MV-4-11 (cell line): ENCODE results near the gene NAGS.
"Not testable (repeated sequence)": the region's sequence is repeated elsewhere in the genome, so short reads cannot be mapped to it uniquely, and the experiment has no call there.

Experiments
- DNase-seq: peaks from one replicate; lab custom pipeline; 2025; lab: John Stamatoyannopoulos, UW

NAGS gene

GRCh38 chr17:44007346-44008204 is 3.2 kb downstream of the NAGS start:
- DNase-seq = no peak

- DNase-seq = no peak
Measured at GRCh38 chr17:44008205-44008909, 3.9 kb downstream of the NAGS start.

DNA sequence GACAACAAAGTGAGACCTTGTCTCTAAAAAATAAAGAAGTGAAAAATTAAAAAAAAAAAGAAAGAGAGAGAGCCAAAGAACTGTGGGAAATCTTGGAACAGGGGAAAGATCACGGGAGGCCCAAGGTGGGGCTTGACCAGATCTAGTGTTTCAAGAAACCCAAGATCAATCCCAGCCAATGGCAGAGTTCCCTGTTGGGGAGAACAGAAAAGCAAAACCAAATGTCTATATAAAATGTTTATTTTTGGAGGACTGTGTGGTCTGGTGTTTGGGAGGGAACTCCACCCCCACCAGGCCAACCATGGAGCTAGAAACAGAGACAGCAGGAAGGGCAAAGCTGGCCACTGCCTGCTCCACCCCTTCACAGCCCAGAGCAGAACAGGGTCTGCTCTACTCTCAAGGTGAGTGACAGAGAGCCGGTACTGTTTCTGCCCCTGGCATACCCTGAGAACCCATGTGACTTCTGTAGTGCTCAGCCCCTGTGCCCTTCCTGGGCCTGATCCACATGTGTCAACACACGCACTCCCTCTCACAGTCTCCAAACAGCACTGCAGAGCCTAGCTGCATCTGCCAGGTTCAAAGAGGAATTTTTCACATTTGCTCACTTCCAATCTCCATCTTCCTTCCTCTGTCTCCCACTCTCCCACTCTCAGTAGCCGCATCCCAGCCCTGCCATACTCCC is 6.7 kb downstream of the NAGS start:
- peak; percentile 51 for DNase-seq

DNA sequence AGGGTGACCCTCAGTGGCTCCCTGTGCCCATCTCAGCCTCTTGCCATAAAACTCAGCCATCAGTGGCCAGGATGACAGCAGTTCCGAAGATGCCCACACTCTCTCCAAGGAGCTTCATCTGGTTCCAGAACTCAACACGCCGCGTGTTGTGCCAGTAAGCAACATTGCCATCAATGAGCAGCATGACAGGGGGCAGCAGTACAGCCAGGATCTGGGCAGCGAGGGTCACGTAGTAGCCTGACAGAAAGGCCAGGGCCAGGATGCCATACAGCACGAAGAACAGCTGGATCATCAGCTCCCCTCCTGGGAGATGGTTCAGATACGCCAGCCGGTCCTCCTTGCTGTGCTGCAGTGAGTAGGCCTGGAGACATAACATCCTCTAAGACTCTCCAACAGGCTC is 7.5 kb downstream of the NAGS start:
- DNase-seq = no peak

DNA sequence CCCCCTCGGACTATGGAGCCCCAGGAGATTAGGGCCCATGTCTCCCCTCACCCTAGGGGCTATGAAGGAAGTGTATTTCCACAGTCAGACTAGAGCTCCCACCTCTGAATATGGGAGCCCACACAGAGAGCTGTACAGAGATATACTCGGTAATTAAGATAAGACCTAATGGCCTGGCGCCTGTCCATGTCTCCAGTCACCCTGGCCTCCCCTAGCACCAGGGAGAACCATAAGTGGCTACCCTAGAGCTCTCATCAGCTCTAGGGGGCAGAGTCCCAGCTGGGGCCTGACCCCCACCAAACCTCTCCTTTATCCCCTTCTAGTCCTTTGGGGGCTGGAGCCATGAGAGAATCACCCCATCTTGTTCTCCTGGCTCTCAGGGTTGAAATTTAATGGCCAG is 8.0 kb downstream of the NAGS start:
- no peak for DNase-seq

- DNase-seq = no peak
Measured at GRCh38 chr17:44012874-44013273, 8.5 kb downstream of the NAGS start.

DNA sequence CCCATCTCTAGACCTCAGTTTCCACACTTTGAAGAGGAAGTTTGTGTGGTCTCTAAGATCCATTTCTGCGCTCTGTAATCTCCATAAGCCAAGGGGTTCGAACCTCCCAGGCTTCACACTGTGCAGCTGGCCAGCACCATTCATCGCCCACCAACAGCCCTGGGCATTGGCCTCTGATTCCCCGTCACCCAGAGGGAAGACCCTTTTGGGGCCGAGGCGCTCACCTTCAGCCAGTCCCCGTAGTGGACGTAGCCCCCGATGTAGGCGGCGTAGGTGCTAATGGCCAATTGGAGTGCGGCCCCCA is 9.7 kb downstream of the NAGS start:
- DNase-seq = no peak

- peak; percentile 92 for DNase-seq
Measured at GRCh38 chr17:44014437-44015172, 10.2 kb downstream of the NAGS start, which contains the start of gene TMEM101. TSS of gene TMEM101 (minus strand) at chr17:44014963. CDS start at chr17:44014952, 11 bp downstream.

GRCh38 chr17:44021227-44021626 is 16.8 kb downstream of the NAGS start:
- DNase-seq = not testable (repeated sequence)

GRCh38 chr17:44022246-44022645 is 17.8 kb downstream of the NAGS start:
- no peak for DNase-seq

DNA sequence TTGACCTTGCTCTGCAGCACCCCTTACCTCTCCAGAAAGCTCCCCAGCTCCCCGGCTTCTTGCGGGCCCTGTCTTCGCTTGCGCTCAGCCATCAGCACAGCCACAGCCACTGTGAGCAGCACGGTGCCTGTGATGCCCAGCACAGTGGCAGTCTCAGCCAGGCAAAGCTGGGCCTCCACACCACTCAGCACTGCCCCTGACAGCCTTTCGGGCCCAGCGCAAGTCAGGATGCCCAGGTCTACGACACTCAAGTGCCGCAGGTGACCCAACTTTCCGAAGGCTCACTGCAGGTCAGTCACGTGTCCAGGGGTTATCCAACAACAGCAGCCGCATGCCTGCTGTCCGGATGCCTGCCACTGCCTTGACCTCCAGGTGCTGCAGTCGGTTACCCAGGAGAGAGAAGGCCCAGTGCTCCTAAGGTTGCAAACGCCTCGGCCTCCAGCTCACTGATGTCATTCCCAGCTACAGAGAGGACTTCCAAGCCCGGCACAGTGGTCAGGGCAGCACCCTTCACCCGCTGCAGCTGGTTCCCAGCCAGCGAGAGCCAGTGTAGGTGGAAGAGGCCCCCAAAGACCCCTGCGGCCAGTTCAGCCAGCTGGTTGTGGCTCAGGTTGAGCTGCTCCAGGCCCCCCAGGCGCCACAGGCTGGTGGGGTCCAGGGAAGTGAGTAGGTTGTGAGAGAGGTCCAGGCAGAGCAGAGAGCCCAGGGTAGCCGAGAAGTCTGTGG is 19.3 kb downstream of the NAGS start:
- no peak for DNase-seq

GRCh38 chr17:44024271-44024663 is 19.8 kb downstream of the NAGS start:
- no peak for DNase-seq

GRCh38 chr17:44024853-44025252 is 20.4 kb downstream of the NAGS start:
- DNase-seq = no peak

DNA sequence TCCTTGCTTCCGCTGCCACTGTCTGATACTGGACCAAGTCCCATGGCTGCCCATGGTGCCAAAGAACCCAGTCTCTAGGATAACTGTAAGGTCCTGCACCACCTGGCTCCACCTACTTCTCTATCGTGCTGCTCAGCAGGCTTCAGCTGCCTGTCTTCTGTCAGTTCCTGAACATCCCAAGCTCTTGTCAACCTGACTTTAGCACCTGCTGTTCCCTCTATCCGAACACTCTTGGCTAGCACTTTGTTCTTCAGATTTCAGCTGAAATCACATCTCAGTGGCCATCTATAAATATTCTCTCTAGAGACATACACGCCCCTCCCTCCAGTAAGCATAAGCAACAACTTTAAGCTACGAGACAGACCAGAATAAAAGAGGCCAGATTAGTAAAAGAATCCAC is 25.3 kb downstream of the NAGS start:
- no peak for DNase-seq

DNA sequence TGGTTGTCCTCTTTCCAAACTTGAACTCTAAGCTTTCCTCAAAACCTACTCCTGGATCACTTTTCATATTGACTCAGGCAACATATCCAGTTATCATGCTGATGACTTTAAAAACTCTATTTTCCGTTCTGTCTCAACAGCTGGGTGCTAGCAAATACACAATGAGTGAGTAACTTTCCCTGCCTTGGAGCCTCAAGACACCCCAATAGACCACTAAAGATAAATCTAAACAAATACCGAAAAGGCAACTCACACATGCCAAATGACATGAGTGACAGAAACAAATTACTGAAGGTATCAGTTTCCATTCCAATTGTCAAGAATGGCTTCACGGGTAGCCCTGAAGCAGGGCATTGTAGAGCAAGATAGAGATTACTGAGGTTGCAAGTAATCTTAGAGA is 26.1 kb downstream of the NAGS start:
- no peak for DNase-seq

GRCh38 chr17:44033861-44034408 is 29.5 kb downstream of the NAGS start:
- peak; percentile 8 for DNase-seq

- not testable (repeated sequence) for DNase-seq
Measured at GRCh38 chr17:44034688-44035087, 30.3 kb downstream of the NAGS start.

DNA sequence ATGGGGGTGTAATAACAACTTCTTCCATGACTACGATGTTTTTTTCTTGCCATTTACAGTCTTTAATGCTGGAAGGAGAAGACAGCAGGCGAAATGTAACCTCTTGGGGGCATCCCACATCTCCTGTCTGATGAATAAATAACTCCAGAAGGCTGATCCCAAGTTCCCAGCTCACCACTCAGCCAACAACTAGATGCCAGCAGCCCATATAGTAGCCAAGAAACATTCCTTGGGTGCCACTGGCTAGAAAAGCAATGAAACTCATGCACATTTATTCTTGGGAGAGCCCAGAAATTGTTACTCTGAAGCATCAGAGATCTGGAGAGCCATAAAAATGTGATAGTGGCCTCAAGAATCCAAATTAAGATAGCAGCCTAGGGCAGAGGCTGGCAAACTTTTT is 33.0 kb downstream of the NAGS start:
- DNase-seq = no peak

DNA sequence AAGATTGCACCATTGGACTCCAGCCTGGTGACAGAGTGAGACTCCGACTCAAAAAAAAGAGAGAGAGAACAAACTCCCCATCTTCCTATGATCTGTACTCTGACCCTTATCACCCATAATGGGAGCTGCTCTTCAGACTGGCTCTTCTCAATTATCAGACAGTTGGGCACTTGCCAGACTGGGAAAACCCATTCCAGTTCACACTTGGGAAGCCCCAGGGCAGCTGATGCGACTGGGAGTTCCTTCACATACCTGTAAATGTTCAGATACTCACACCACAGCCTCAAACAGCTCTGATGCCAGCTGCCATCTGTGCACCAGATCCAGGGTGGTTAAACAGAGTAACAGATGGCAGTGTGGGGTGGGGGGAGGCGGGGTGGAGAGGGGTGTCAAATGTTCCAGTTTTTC is 34.2 kb downstream of the NAGS start:
- no peak for DNase-seq

DNA sequence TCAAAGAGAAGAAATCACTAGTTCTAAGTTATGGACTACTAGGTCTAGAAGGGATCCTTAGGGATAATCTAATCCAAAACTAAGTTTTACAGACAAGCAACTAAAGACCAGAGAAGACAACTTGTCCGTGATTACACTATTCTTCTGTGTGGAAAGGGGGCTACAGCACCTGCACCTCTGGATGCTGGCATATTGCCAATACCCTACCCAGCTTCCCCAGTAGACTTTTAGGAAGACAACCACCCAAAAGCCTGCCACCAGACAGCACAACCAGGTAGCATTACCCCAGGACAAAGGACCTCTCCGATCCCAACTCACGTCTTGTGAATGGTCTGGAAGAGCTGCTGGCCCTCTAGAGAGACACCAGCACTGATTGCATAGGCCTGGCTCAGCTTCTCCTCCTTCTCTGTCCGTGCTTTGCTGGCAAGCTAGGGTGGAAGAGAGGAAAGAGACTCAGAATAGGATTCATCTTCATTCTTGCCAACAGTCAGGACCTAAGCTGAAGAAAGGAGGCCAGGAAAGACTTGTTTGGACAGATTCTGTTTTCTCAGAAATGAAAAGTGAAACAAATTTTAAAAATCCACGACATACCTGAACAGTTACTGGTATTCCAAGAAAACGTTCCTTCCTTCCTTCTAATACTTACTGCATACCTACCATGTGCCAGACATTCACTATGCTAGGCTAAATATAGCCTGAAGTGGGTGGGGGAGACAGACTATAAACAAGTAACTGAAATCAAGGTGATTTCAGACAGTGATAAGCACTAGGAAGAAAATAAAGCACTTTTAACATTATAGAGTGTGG is 35.6 kb downstream of the NAGS start:
- DNase-seq = no peak
